Measurements from ENCODE around the gene PRDM16. TPM values are rescaled to one million over a fixed set of nuclear protein-coding genes. Genes with fewer than 3 reads are reported as not detected.

The PRDM16 gene
- total and polyA plus RNA-seq, 2 of the 4 experiments (the other 2 are of a cell fraction), result 0.02 TPM; not detected in 1

- POLR2A ChIA-PET (ENCODE audit: unreplicated experiment), result no interaction called here
- Histone ChIP-seq H3K23ac (ENCODE audit: low read depth, low read length) (no peak overlapping the region), H3K4me2 (ENCODE audit: low read depth, low read length) (no peak overlapping the region), H3K9me3 (ENCODE audit: control insufficient read depth, insufficient read depth, low read length) (no peaks in the 10 kb centered on the region), H3K9me1 (ENCODE audit: insufficient read depth, low read length) (peaks cover 3% of the 10 kb centered on the region; the same call in 1 of the 2 replicates), H3K27ac (ENCODE audit: insufficient read depth, low read length) (no peak overlapping the region), H3K4me3 (ENCODE audit: insufficient read depth, low read depth, low read length) (no peak overlapping the region), H3K4ac (ENCODE audit: low read depth, low read length) (no peak overlapping the region), H2AK5ac (ENCODE audit: low read depth, low read length) (no peak overlapping the region; the same call in 1 of the 2 replicates), H3K9ac (ENCODE audit: low read depth, low read length) (no peak overlapping the region), H2BK5ac (ENCODE audit: low read depth, low read length, poor library complexity, severe bottlenecking) (no peak overlapping the region), H3K27me3 (ENCODE audit: control insufficient read depth, insufficient read depth, low read length) (peaks cover 2% of the 10 kb centered on the region; the same call in 1 of the 2 replicates), H4K5ac (ENCODE audit: low read depth, low read length) (no peak overlapping the region), H2BK20ac (ENCODE audit: low read depth, low read length) (no peak overlapping the region), H2BK15ac (ENCODE audit: low read depth, low read length) (no peak overlapping the region), H2AK9ac (replicated peaks; ENCODE audit: low read depth, low read length, poor library complexity) (no peak overlapping the region), H4K8ac (ENCODE audit: low read depth in 2 of 2, low read length in 2 of 2) (no peak overlapping the region), H2BK120ac (ENCODE audit: low read depth, low read length) (no peak overlapping the region), H3K14ac (replicated peaks; ENCODE audit: low read depth, low read length) (no peak overlapping the region), H4K91ac (ENCODE audit: insufficient read depth, low read depth, low read length) (no peak overlapping the region), H3K4me1 (ENCODE audit: control insufficient read depth, insufficient read depth, low read length) (peaks cover 10% of the 10 kb centered on the region), H2AFZ (replicated peaks; ENCODE audit: low read length, poor library complexity) (no peak overlapping the region), H3K18ac (ENCODE audit: low read depth, low read length) (no peak overlapping the region), H3K36me3 (ENCODE audit: control insufficient read depth, insufficient read depth, low read length) (no peaks in the 10 kb centered on the region), H3K56ac (ENCODE audit: extremely low read depth, insufficient read depth, low read length) (no peak overlapping the region), H3K79me1 (ENCODE audit: low read depth in 1 of 2, low read length in 2 of 2) (no peaks in the 10 kb centered on the region), H4K20me1 (ENCODE audit: insufficient read depth, low read length) (no peaks in the 10 kb centered on the region; the same call in 1 of the 2 replicates)
- WGBS, 2 experiments (ENCODE audit: extremely low coverage in 2 of 2, insufficient read length in 1 of 2), result 60% methylated on average over 3 of the region's 14 CpGs; no CpG with 5 or more reads in 1 of the 2 experiments
- in situ Hi-C loops (cut with MboI; ENCODE audit: low sequenced_read_pairs), result no loop called here
- DNase-seq, result no peak
- dilution Hi-C loops (cut with HindIII; ENCODE audit: low sequenced_read_pairs, unreplicated experiment), result no loop called here
- intact Hi-C loops (cut with micrococcal nuclease), result no loop called here
- ATAC-seq (ENCODE audit: low read depth), result no peak
- TF ChIP-seq NFE2L2 (IDR thresholded peaks at IDR 0.05; ENCODE audit: low read depth, low read length), result no peak
- TF ChIP-seq ELK1 (IDR thresholded peaks at IDR 0.05; ENCODE audit: borderline replicate concordance, low read depth, low read length), result no peak
- TF ChIP-seq SMC3 (IDR thresholded peaks at IDR 0.05; ENCODE audit: low read depth, low read length), result no peak
- TF ChIP-seq MXI1 (IDR thresholded peaks at IDR 0.05; ENCODE audit: borderline replicate concordance, low read depth, low read length), result no peak
- TF ChIP-seq USF2 (IDR thresholded peaks at IDR 0.05; ENCODE audit: low read depth, low read length), result no peak
- TF ChIP-seq FOS (IDR thresholded peaks at IDR 0.05; ENCODE audit: low read depth, low read length), result no peak
- no peak for TF ChIP-seq CEBPB (IDR thresholded peaks at IDR 0.05; ENCODE audit: low read depth, low read length)
- no TSS peak for BruUV-seq (replicated peaks)
- CTCF ChIA-PET, result no interaction called here
These were observed 407.0 kb downstream of the PRDM16 start for GRCh38 chr1:3475839-3476573.
